ENCODE data around the gene TIPARP. TPM values are rescaled to one million over a fixed set of nuclear protein-coding genes. Genes with fewer than 3 reads are reported as not detected.

Gene TIPARP
- total RNA-seq, 1 experiment from 2014 or later, result 20.4 TPM

DNA sequence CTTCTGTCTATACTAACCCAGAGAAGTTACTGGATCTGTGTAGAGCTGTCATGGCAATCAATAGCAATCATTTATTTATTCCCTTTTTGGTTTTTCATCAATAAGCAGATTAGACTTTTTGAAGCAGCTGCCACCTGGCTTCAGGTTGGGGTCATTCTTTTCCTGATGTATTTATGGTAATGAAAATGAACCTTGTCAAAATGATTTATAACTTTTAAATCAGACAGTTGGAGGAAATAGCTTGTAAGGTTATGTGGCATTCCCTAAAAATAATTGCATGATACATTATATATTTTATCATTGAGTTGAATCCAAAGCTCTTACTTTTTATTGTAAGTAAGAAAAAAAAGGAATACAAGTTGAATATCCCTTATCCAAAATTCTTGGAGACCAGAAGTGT lies 8.6 kb downstream of the TIPARP start:
- no peak overlapping the region for H3K9ac ChIP-seq (ENCODE audit: low read length)
- no peaks in the 10 kb centered on the region for H3K9me3 ChIP-seq (ENCODE audit: low read length)
- peak overlapping the region; percentile 83 for H3K27ac ChIP-seq (ENCODE audit: low read length)
- peaks cover 74% of the 10 kb centered on the region for H3K79me2 ChIP-seq (ENCODE audit: low read length)
- H2AFZ ChIP-seq (ENCODE audit: low read length), result no peak overlapping the region
- H3K4me2 ChIP-seq (ENCODE audit: low read depth, low read length, poor library complexity, severe bottlenecking), result peak overlapping the region; percentile 70
- peaks cover 18% of the 10 kb centered on the region for H3K36me3 ChIP-seq (ENCODE audit: insufficient read depth, low read length)
- H4K20me1 ChIP-seq (ENCODE audit: insufficient read depth, low read depth, low read length), result peaks cover 19% of the 10 kb centered on the region
- no peak for DNase-seq
- H3K9me2 ChIP-seq (replicated peaks; ENCODE audit: insufficient read depth, low read length), result no peaks in the 10 kb centered on the region
- H3K27me3 ChIP-seq (ENCODE audit: low read length), result no peaks in the 10 kb centered on the region
- H3K4me3 ChIP-seq (ENCODE audit: low read length), result peak overlapping the region; percentile 13; the same call in 1 of the 2 replicates
- H3K4me1 ChIP-seq (ENCODE audit: low read length), result peaks cover 99% of the 10 kb centered on the region

DNA sequence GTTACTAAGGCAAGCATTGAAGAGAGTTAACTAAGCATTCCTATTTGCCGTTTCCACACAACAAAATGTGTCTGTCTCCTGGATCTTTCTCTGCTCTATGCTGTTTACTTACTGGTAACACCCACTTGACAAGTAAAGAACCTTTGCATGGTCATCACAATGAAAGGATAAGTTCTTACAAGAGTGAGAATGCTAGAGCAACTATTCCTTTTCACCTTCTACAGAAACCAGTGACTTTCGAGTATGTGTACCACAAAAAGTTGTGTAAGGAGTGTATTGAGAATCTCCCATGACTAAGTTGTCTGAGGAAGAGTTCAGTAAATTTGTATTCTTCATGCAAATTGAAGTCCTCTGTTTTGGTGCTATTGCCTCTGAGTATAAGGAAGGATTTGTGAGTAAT lies 10.8 kb downstream of the TIPARP start:
- Histone ChIP-seq H3K9ac (ENCODE audit: low read length) (no peak overlapping the region), H3K27ac (ENCODE audit: low read length) (peak overlapping the region; percentile 18), H3K4me3 (ENCODE audit: low read length) (0 out of 2 replicates have a peak overlapping the region, but pooled peaks have one; percentile 11), H2AFZ (ENCODE audit: low read length) (no peak overlapping the region), H3K4me2 (ENCODE audit: low read depth, low read length, poor library complexity, severe bottlenecking) (peak overlapping the region; percentile 51), H4K20me1 (ENCODE audit: insufficient read depth, low read depth, low read length) (peaks cover 20% of the 10 kb centered on the region), H3K9me3 (ENCODE audit: low read length) (no peaks in the 10 kb centered on the region), H3K4me1 (ENCODE audit: low read length) (peaks cover 84% of the 10 kb centered on the region), H3K36me3 (ENCODE audit: insufficient read depth, low read length) (peaks cover 9% of the 10 kb centered on the region; the same call in 1 of the 2 replicates), H3K27me3 (ENCODE audit: low read length) (no peaks in the 10 kb centered on the region), H3K79me2 (ENCODE audit: low read length) (peaks cover 92% of the 10 kb centered on the region), H3K9me2 (replicated peaks; ENCODE audit: insufficient read depth, low read length) (no peaks in the 10 kb centered on the region)
- no peak for DNase-seq

DNA sequence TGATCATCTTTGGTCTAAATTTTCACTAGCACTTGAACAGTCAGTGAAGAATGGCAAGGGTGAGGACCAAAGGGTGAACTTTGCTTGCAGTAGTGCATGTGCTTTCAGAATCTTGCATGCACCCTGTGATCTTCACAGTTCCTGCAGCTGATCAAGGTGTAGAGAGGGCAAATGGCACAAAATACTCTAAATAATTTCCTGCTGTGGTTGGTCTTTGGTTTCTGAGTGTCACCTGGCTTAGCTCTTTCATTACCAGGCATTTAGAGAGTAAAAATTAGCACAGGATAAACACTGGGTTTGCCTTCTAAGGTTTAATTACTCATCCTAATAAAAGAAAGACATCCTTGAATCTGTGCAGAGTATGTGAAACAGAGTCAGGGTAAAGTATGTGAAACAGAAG lies 11.4 kb downstream of the TIPARP start:
- no peak overlapping the region for H2AFZ ChIP-seq (ENCODE audit: low read length)
- no peaks in the 10 kb centered on the region for H3K27me3 ChIP-seq (ENCODE audit: low read length)
- H3K9me2 ChIP-seq (replicated peaks; ENCODE audit: insufficient read depth, low read length), result no peaks in the 10 kb centered on the region
- H3K9ac ChIP-seq (ENCODE audit: low read length), result no peak overlapping the region
- peaks cover 92% of the 10 kb centered on the region for H3K79me2 ChIP-seq (ENCODE audit: low read length)
- no peaks in the 10 kb centered on the region for H3K9me3 ChIP-seq (ENCODE audit: low read length)
- 0 out of 2 replicates have a peak overlapping the region, but pooled peaks have one; percentile 11 for H3K4me3 ChIP-seq (ENCODE audit: low read length)
- peaks cover 6% of the 10 kb centered on the region; the same call in 1 of the 2 replicates for H3K36me3 ChIP-seq (ENCODE audit: insufficient read depth, low read length)
- H4K20me1 ChIP-seq (ENCODE audit: insufficient read depth, low read depth, low read length), result peaks cover 18% of the 10 kb centered on the region
- peak; percentile 49 for DNase-seq
- peak overlapping the region; percentile 51 for H3K4me2 ChIP-seq (ENCODE audit: low read depth, low read length, poor library complexity, severe bottlenecking)
- H3K27ac ChIP-seq (ENCODE audit: low read length), result peak overlapping the region; percentile 18; the same call in 1 of the 2 replicates
- peaks cover 84% of the 10 kb centered on the region for H3K4me1 ChIP-seq (ENCODE audit: low read length)

DNA sequence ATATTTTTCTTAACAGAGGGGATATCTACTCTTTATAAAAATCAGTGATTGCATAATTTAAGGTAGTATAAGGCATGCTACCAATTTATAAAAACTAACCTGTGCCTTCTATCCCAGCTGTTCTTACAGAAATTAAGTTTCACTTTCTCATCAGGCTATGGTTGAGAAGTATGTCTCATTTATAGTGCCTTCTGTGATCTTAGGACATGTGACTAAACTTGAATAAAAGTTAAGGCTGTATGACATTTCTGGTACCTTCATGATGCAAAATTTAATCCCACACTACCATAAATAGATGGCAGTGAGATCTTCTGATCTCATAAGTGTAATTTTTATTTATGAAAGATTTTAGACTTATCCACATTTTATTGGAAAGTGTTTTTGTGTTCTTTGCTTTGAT lies 12.6 kb downstream of the TIPARP start:
- Histone ChIP-seq H3K9me3 (ENCODE audit: low read length) (no peaks in the 10 kb centered on the region), H3K4me2 (ENCODE audit: low read depth, low read length, poor library complexity, severe bottlenecking) (peak overlapping the region; percentile 51), H3K4me3 (ENCODE audit: low read length) (no peak overlapping the region), H2AFZ (ENCODE audit: low read length) (no peak overlapping the region), H3K27me3 (ENCODE audit: low read length) (no peaks in the 10 kb centered on the region), H3K36me3 (ENCODE audit: insufficient read depth, low read length) (no peaks in the 10 kb centered on the region), H3K79me2 (ENCODE audit: low read length) (peaks cover 94% of the 10 kb centered on the region), H4K20me1 (ENCODE audit: insufficient read depth, low read depth, low read length) (peaks cover 18% of the 10 kb centered on the region), H3K27ac (ENCODE audit: low read length) (no peak overlapping the region), H3K9ac (ENCODE audit: low read length) (no peak overlapping the region), H3K4me1 (ENCODE audit: low read length) (peaks cover 84% of the 10 kb centered on the region), H3K9me2 (replicated peaks; ENCODE audit: insufficient read depth, low read length) (no peaks in the 10 kb centered on the region)
- DNase-seq, result peak; percentile 51

DNA sequence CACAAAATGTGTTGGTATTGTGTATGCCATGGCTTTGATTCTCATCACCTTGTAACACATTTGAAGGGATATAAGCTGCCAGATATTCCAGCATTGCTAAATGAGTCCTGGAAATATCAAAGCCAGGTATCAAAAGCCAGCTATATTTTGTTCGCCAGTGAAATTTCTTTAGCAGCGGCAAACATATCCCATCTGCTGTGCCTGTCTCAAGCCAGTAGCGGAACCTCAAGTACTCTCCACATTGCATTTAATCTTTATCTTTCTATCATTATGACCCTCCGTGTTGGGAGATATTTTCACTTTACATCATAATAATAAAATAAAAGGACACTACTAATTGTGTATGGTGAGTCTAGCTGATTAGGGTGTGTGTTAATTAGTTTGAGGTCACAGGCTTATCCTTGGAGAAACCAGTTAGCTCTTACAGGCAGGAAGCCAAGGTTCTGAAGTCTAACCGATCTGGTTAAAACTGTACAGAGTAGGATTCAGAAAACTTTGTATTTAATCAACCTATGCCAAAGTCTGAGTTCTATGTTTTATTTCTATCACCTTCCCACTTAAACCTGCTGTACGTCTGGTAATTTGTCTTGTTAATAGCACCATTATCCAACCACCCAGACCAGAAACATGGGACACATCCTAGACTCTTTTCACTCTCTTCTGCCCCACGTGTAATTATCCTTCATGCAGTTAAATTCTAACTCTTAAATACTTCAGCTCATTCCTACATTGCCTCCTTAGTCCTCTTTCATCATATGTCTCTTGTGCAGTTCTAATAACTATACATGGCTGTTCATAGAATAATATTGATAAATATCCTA lies 14.5 kb downstream of the TIPARP start:
- Histone ChIP-seq H3K36me3 (ENCODE audit: insufficient read depth, low read length) (peaks cover under 1% of the 10 kb centered on the region; the same call in 1 of the 2 replicates), H3K27ac (ENCODE audit: low read length) (no peak overlapping the region), H3K9me2 (replicated peaks; ENCODE audit: insufficient read depth, low read length) (no peaks in the 10 kb centered on the region), H3K9me3 (ENCODE audit: low read length) (no peaks in the 10 kb centered on the region), H3K4me1 (ENCODE audit: low read length) (peaks cover 67% of the 10 kb centered on the region), H3K4me2 (ENCODE audit: low read depth, low read length, poor library complexity, severe bottlenecking) (no peak overlapping the region), H3K27me3 (ENCODE audit: low read length) (no peaks in the 10 kb centered on the region), H3K9ac (ENCODE audit: low read length) (no peak overlapping the region), H3K79me2 (ENCODE audit: low read length) (peaks cover 87% of the 10 kb centered on the region), H3K4me3 (ENCODE audit: low read length) (no peak overlapping the region), H2AFZ (ENCODE audit: low read length) (no peak overlapping the region), H4K20me1 (ENCODE audit: insufficient read depth, low read depth, low read length) (peaks cover 18% of the 10 kb centered on the region)
- DNase-seq, result no peak

DNA sequence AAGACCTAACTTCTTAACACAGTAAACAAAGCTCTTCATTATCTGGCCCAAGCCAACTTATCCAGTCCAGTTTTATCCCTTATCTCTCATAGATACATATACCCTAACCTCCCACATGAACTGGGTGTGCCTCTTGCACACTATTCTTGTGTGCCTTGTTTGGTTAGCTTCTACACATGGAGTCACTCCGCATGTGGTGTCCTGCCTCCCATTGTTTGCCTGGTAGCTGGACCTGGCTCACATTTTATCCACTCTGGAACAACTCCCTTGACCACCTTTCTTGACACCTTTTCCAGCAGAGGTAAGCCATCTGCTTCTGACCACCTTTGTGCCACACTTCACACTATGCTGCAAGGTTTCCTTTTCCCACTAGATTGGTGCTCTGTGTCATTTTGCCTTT lies 15.2 kb downstream of the TIPARP start:
- no peak overlapping the region for H3K4me2 ChIP-seq (ENCODE audit: low read depth, low read length, poor library complexity, severe bottlenecking)
- H3K9ac ChIP-seq (ENCODE audit: low read length), result no peak overlapping the region
- peaks cover 80% of the 10 kb centered on the region for H3K79me2 ChIP-seq (ENCODE audit: low read length)
- no peak overlapping the region for H2AFZ ChIP-seq (ENCODE audit: low read length)
- no peak for DNase-seq
- no peaks in the 10 kb centered on the region for H3K9me2 ChIP-seq (replicated peaks; ENCODE audit: insufficient read depth, low read length)
- no peak overlapping the region for H3K27ac ChIP-seq (ENCODE audit: low read length)
- H3K9me3 ChIP-seq (ENCODE audit: low read length), result no peaks in the 10 kb centered on the region
- no peaks in the 10 kb centered on the region for H3K27me3 ChIP-seq (ENCODE audit: low read length)
- peaks cover 59% of the 10 kb centered on the region for H3K4me1 ChIP-seq (ENCODE audit: low read length)
- H3K4me3 ChIP-seq (ENCODE audit: low read length), result no peak overlapping the region
- peaks cover 18% of the 10 kb centered on the region for H4K20me1 ChIP-seq (ENCODE audit: insufficient read depth, low read depth, low read length)
- H3K36me3 ChIP-seq (ENCODE audit: insufficient read depth, low read length), result peaks cover 7% of the 10 kb centered on the region

DNA sequence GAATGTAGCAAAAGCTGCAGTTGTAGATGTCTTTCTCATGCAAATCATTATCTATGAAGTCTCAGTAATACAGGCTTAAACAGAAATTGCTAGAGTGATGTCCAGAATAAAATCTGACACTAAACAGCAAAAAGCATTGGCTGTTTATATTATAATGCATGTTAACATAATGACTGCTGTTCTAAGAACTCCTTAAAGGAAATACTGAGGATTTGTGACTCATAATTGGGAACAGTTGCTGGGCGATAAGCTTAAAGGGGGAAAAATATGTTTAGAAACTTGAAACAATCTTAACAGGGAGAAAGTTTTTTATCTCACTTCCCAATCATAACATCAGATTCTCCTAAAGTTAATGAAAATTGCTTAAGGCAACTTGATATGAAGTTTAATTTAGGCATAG lies 17.5 kb downstream of the TIPARP start:
- Histone ChIP-seq H3K4me3 (ENCODE audit: low read length) (no peak overlapping the region), H3K36me3 (ENCODE audit: insufficient read depth, low read length) (peaks cover 21% of the 10 kb centered on the region), H3K9me2 (replicated peaks; ENCODE audit: insufficient read depth, low read length) (no peaks in the 10 kb centered on the region), H3K79me2 (ENCODE audit: low read length) (peaks cover 68% of the 10 kb centered on the region), H3K27ac (ENCODE audit: low read length) (no peak overlapping the region), H4K20me1 (ENCODE audit: insufficient read depth, low read depth, low read length) (peaks cover 8% of the 10 kb centered on the region), H3K9me3 (ENCODE audit: low read length) (no peaks in the 10 kb centered on the region), H3K9ac (ENCODE audit: low read length) (no peak overlapping the region), H3K27me3 (ENCODE audit: low read length) (no peaks in the 10 kb centered on the region), H3K4me1 (ENCODE audit: low read length) (peaks cover 36% of the 10 kb centered on the region), H2AFZ (ENCODE audit: low read length) (no peak overlapping the region), H3K4me2 (ENCODE audit: low read depth, low read length, poor library complexity, severe bottlenecking) (peak overlapping the region; percentile 24)
- DNase-seq, result no peak

DNA sequence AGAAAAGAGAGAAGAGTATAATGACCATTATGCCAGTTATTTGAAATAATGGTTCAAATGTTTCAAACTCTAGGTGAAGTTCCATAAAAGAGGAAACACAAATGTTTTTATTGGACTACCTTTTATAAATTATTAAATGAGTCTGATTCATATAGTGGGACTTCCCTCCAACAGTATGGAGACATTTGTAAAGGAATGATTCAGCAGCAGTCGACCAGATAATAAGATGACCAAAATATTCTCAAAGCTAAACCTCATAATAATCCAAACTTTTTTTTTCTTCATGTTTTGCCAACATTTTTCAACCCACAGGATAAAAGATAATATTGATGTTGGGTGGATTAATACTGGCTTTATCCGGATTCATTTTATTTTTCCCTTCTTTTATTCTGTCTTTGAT lies 18.8 kb downstream of the TIPARP start:
- H3K27ac ChIP-seq (ENCODE audit: low read length), result no peak overlapping the region
- H3K4me3 ChIP-seq (ENCODE audit: low read length), result no peak overlapping the region
- H3K9me3 ChIP-seq (ENCODE audit: low read length), result no peaks in the 10 kb centered on the region
- peaks cover 55% of the 10 kb centered on the region for H3K79me2 ChIP-seq (ENCODE audit: low read length)
- no peak overlapping the region for H2AFZ ChIP-seq (ENCODE audit: low read length)
- no peak overlapping the region for H3K9ac ChIP-seq (ENCODE audit: low read length)
- peaks cover 3% of the 10 kb centered on the region; the same call in 1 of the 2 replicates for H4K20me1 ChIP-seq (ENCODE audit: insufficient read depth, low read depth, low read length)
- H3K27me3 ChIP-seq (ENCODE audit: low read length), result no peaks in the 10 kb centered on the region
- H3K4me1 ChIP-seq (ENCODE audit: low read length), result peaks cover 27% of the 10 kb centered on the region
- DNase-seq, result no peak
- no peak overlapping the region for H3K4me2 ChIP-seq (ENCODE audit: low read depth, low read length, poor library complexity, severe bottlenecking)
- no peaks in the 10 kb centered on the region for H3K9me2 ChIP-seq (replicated peaks; ENCODE audit: insufficient read depth, low read length)
- H3K36me3 ChIP-seq (ENCODE audit: insufficient read depth, low read length), result peaks cover 27% of the 10 kb centered on the region
